ENCODE data around the gene FZR1.

Gene FZR1

GRCh38 chr19:3505598-3506383 lies at the start of gene FZR1:
TSS of gene FZR1 (plus strand) at chr19:3506311. CDS start at chr19:3522990, 16,679 bp downstream.
- DNase-seq, result peak; percentile 100
- Mint-ChIP-seq H3K9me3 (no peaks in the 10 kb centered on the region), H3K27me3 (no peaks in the 10 kb centered on the region), H3K4me1 (ENCODE audit: low read depth) (peaks cover 49% of the 10 kb centered on the region), H3K4me3 (peak within 1 kb of the TSS; percentile 93), H3K36me3 (ENCODE audit: low read depth) (peaks cover 36% of the 10 kb centered on the region), H3K27ac (peak within 1 kb of the TSS; percentile 92)

- no peaks in the 10 kb centered on the region for H3K4me1 Mint-ChIP-seq (ENCODE audit: low read depth)
- H3K36me3 Mint-ChIP-seq (ENCODE audit: low read depth), result peaks cover 38% of the 10 kb centered on the region
- H3K27ac Mint-ChIP-seq, result peak overlapping the region; percentile 38
- H3K27me3 Mint-ChIP-seq, result no peaks in the 10 kb centered on the region
- no peak overlapping the region for H3K4me3 Mint-ChIP-seq
- H3K9me3 Mint-ChIP-seq, result no peaks in the 10 kb centered on the region
- no peak for DNase-seq
These were observed 49.1 kb upstream of the FZR1 start for GRCh38 chr19:3456925-3457527.

GRCh38 chr19:3457528-3458228 lies 48.4 kb upstream of the FZR1 start:
- no peak overlapping the region for H3K27ac Mint-ChIP-seq
- H3K27me3 Mint-ChIP-seq, result no peaks in the 10 kb centered on the region
- H3K4me1 Mint-ChIP-seq (ENCODE audit: low read depth), result no peaks in the 10 kb centered on the region

GRCh38 chr19:3458229-3459088 lies 47.7 kb upstream of the FZR1 start:
- no peaks in the 10 kb centered on the region for H3K27me3 Mint-ChIP-seq
- no peaks in the 10 kb centered on the region for H3K9me3 Mint-ChIP-seq
- H3K4me3 Mint-ChIP-seq, result no peak overlapping the region
- H3K36me3 Mint-ChIP-seq (ENCODE audit: low read depth), result peaks cover 31% of the 10 kb centered on the region
- no peak for DNase-seq
- H3K27ac Mint-ChIP-seq, result no peak overlapping the region
- H3K4me1 Mint-ChIP-seq (ENCODE audit: low read depth), result no peaks in the 10 kb centered on the region

More at GRCh38 chr19:3457528-3458228, 48.4 kb upstream of the FZR1 start:
- Mint-ChIP-seq H3K9me3 (no peaks in the 10 kb centered on the region), H3K4me3 (no peak overlapping the region), H3K36me3 (ENCODE audit: low read depth) (peaks cover 36% of the 10 kb centered on the region)
- no peak for DNase-seq

- Mint-ChIP-seq H3K36me3 (ENCODE audit: low read depth) (peaks cover 27% of the 10 kb centered on the region), H3K27ac (no peak overlapping the region), H3K4me3 (no peak overlapping the region), H3K4me1 (ENCODE audit: low read depth) (no peaks in the 10 kb centered on the region), H3K9me3 (no peaks in the 10 kb centered on the region), H3K27me3 (no peaks in the 10 kb centered on the region)
- DNase-seq, result no peak
These were observed 46.8 kb upstream of the FZR1 start for GRCh38 chr19:3459089-3459881.

- peaks cover 19% of the 10 kb centered on the region for H3K36me3 Mint-ChIP-seq (ENCODE audit: low read depth)
- no peak overlapping the region for H3K4me3 Mint-ChIP-seq
- H3K9me3 Mint-ChIP-seq, result no peaks in the 10 kb centered on the region
- no peak for DNase-seq
- H3K27me3 Mint-ChIP-seq, result no peaks in the 10 kb centered on the region
- H3K27ac Mint-ChIP-seq, result peak overlapping the region; percentile 24
- no peaks in the 10 kb centered on the region for H3K4me1 Mint-ChIP-seq (ENCODE audit: low read depth)
These were observed 46.0 kb upstream of the FZR1 start for GRCh38 chr19:3459965-3460582.

GRCh38 chr19:3462991-3463713 lies 43.0 kb upstream of the FZR1 start:
- H3K27ac Mint-ChIP-seq, result no peak overlapping the region
- H3K36me3 Mint-ChIP-seq (ENCODE audit: low read depth), result peaks cover 14% of the 10 kb centered on the region
- no peaks in the 10 kb centered on the region for H3K4me1 Mint-ChIP-seq (ENCODE audit: low read depth)
- no peaks in the 10 kb centered on the region for H3K9me3 Mint-ChIP-seq
- H3K4me3 Mint-ChIP-seq, result no peak overlapping the region
- H3K27me3 Mint-ChIP-seq, result no peaks in the 10 kb centered on the region
- no peak for DNase-seq

GRCh38 chr19:3463714-3464586 lies 42.2 kb upstream of the FZR1 start:
- H3K4me3 Mint-ChIP-seq, result no peak overlapping the region
- peaks cover 14% of the 10 kb centered on the region for H3K36me3 Mint-ChIP-seq (ENCODE audit: low read depth)
- no peaks in the 10 kb centered on the region for H3K27me3 Mint-ChIP-seq
- no peaks in the 10 kb centered on the region for H3K4me1 Mint-ChIP-seq (ENCODE audit: low read depth)
- no peak overlapping the region for H3K27ac Mint-ChIP-seq
- no peaks in the 10 kb centered on the region for H3K9me3 Mint-ChIP-seq
- no peak for DNase-seq

- H3K4me1 Mint-ChIP-seq (ENCODE audit: low read depth), result no peaks in the 10 kb centered on the region
- peaks cover 14% of the 10 kb centered on the region for H3K36me3 Mint-ChIP-seq (ENCODE audit: low read depth)
- no peak for DNase-seq
- no peaks in the 10 kb centered on the region for H3K9me3 Mint-ChIP-seq
- H3K4me3 Mint-ChIP-seq, result no peak overlapping the region
- no peaks in the 10 kb centered on the region for H3K27me3 Mint-ChIP-seq
- H3K27ac Mint-ChIP-seq, result no peak overlapping the region
These were observed 41.4 kb upstream of the FZR1 start for GRCh38 chr19:3464587-3465235.

- DNase-seq, result no peak
- H3K4me3 Mint-ChIP-seq, result no peak overlapping the region
- no peak overlapping the region for H3K27ac Mint-ChIP-seq
- peaks cover 11% of the 10 kb centered on the region for H3K36me3 Mint-ChIP-seq (ENCODE audit: low read depth)
- no peaks in the 10 kb centered on the region for H3K9me3 Mint-ChIP-seq
- no peaks in the 10 kb centered on the region for H3K4me1 Mint-ChIP-seq (ENCODE audit: low read depth)
- no peaks in the 10 kb centered on the region for H3K27me3 Mint-ChIP-seq
These were observed 40.6 kb upstream of the FZR1 start for GRCh38 chr19:3465552-3465951.

GRCh38 chr19:3466635-3467034 lies 39.5 kb upstream of the FZR1 start:
- H3K4me3 Mint-ChIP-seq, result no peak overlapping the region
- no peaks in the 10 kb centered on the region for H3K4me1 Mint-ChIP-seq (ENCODE audit: low read depth)
- H3K9me3 Mint-ChIP-seq, result no peaks in the 10 kb centered on the region
- H3K27me3 Mint-ChIP-seq, result no peaks in the 10 kb centered on the region
- H3K36me3 Mint-ChIP-seq (ENCODE audit: low read depth), result peaks cover 11% of the 10 kb centered on the region
- no peak for DNase-seq
- no peak overlapping the region for H3K27ac Mint-ChIP-seq

Measured in activated T-cell treated with anti-CD3 and anti-CD28 coated beads, Interleukin-2, amount 50 U/mL, for 24 hours (primary cell).